ENCODE data around the gene RAPGEF6.

DNA sequence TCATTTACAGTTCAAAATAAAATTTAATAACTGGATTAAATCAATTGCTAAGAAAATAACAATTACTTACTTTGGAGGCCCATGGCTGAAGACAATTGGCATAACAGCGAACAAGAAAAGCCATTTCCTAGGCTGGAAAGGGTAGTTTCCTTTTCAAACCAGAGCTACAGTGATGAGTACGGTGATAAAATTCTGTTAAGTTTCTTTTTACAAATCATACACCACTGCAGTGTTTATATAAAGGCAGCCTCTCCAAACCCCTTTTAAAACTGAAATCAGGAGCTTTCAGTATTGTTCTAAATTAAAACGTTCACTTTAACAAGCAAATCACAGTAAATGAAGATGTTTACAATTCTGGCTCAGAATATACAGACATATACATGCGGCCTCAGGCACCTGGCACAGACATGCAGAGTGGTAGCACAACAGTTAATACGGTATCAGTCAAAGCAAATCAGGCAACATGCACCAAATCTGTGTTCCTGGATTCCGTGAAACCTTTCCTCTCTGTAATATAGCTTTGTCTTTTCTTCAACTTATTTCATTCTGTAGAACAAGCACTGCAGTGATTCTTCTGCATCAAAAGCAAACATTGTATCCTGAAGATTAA lies 102.9 kb downstream of the RAPGEF6 start:
- TF ChIP-seq, protein P1, sequence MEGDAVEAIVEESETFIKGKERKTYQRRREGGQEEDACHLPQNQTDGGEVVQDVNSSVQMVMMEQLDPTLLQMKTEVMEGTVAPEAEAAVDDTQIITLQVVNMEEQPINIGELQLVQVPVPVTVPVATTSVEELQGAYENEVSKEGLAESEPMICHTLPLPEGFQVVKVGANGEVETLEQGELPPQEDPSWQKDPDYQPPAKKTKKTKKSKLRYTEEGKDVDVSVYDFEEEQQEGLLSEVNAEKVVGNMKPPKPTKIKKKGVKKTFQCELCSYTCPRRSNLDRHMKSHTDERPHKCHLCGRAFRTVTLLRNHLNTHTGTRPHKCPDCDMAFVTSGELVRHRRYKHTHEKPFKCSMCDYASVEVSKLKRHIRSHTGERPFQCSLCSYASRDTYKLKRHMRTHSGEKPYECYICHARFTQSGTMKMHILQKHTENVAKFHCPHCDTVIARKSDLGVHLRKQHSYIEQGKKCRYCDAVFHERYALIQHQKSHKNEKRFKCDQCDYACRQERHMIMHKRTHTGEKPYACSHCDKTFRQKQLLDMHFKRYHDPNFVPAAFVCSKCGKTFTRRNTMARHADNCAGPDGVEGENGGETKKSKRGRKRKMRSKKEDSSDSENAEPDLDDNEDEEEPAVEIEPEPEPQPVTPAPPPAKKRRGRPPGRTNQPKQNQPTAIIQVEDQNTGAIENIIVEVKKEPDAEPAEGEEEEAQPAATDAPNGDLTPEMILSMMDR (IDR thresholded peaks at IDR 0.05) = no peak
- no peak for TF ChIP-seq POLR2A (IDR thresholded peaks at IDR 0.05; ENCODE audit: low read depth)
- no peak for TF ChIP-seq POLR2AphosphoS5 (IDR thresholded peaks at IDR 0.05)
- no peak for TF ChIP-seq EP300 (IDR thresholded peaks at IDR 0.05)
